GM23338 (cell line): ENCODE measurements around the gene FEN1. TPM values are rescaled to one million over a fixed set of nuclear protein-coding genes. Genes with fewer than 3 reads are reported as not detected.

Experiments
- ATAC-seq: fragments of 200-7000 bp; cut with Tn5 transposase; 3 replicates; pipeline ENCODE4 v1.9.1; 2020
- DNase-seq: peaks from one replicate; pipeline ENCODE4 v3.0.0-alpha.2; 2015; ENCODE audit warnings: low spot score
- H2AFZ ChIP-seq: fragments of 200-600 bp; sonication (generic); 2 replicates; pipeline ENCODE4 v1.8.0; 2016; ENCODE audit warnings: antibody characterized with exemption, mild to moderate bottlenecking, moderate library complexity
- H3F3A ChIP-seq: fragments of 200-600 bp; sonication (generic); replicated peaks from 2 replicates; pipeline ENCODE4 v1.8.0; 2017; ENCODE audit warnings: antibody characterized with exemption, mixed run types, low read depth
- H3K27ac ChIP-seq: fragments of 200-600 bp; sonication (generic); 2 replicates; pipeline ENCODE4 v1.6.1; 2016; ENCODE audit warnings: low read depth
- H3K27me3 ChIP-seq: fragments of 200-600 bp; sonication (generic); 2 replicates; pipeline ENCODE4 v1.8.0; 2016; ENCODE audit warnings: mild to moderate bottlenecking, mixed run types, moderate library complexity; ENCODE audit not compliant: insufficient read depth
- H3K36me3 ChIP-seq: fragments of 200-600 bp; sonication (generic); 2 replicates; pipeline ENCODE4 v1.8.0; 2016; ENCODE audit warnings: mild to moderate bottlenecking; ENCODE audit not compliant: insufficient read depth
- H3K4me1 ChIP-seq: fragments of 200-600 bp; sonication (generic); 2 replicates; pipeline ENCODE4 v1.8.0; 2016; ENCODE audit warnings: mild to moderate bottlenecking, moderate library complexity; ENCODE audit not compliant: insufficient read depth
- H3K4me2 ChIP-seq: fragments of 200-600 bp; sonication (generic); 2 replicates; pipeline ENCODE4 v1.7.1; 2017; ENCODE audit warnings: mixed run types
- H3K4me3 ChIP-seq: fragments of 200-600 bp; sonication (generic); 2 replicates; pipeline ENCODE4 v1.6.1; 2016; ENCODE audit warnings: mixed run types
- H3K79me2 ChIP-seq: fragments of 200-600 bp; sonication (generic); replicated peaks from 2 replicates; pipeline ENCODE4 v1.8.0; 2017; ENCODE audit warnings: mild to moderate bottlenecking; ENCODE audit not compliant: insufficient read depth
- H3K9me2 ChIP-seq: fragments of 200-600 bp; sonication (generic); 2 replicates; pipeline ENCODE4 v1.8.0; 2017; ENCODE audit not compliant: insufficient read depth
- H4K20me1 ChIP-seq: fragments of 200-600 bp; sonication (generic); replicated peaks from 2 replicates; pipeline ENCODE4 v1.8.0; 2017; ENCODE audit warnings: mild to moderate bottlenecking; ENCODE audit not compliant: insufficient read depth
- H3K27ac Mint-ChIP-seq: 2 replicates; pipeline ENCODE4 v1.8.0; 2020; ENCODE audit warnings: inconsistent platforms, mild to moderate bottlenecking, moderate library complexity, mixed read lengths
- H3K27me3 Mint-ChIP-seq: 3 replicates; pipeline ENCODE4 v1.8.0; 2022; ENCODE audit warnings: low read depth, mild to moderate bottlenecking, moderate library complexity, mixed read lengths, inconsistent platforms; ENCODE audit not compliant: insufficient read depth, poor library complexity
- H3K36me3 Mint-ChIP-seq: 3 replicates; pipeline ENCODE4 v1.8.0; 2021; ENCODE audit warnings: low read depth, mild to moderate bottlenecking, inconsistent platforms, moderate library complexity, mixed read lengths
- H3K4me1 Mint-ChIP-seq: 3 replicates; pipeline ENCODE4 v1.8.0; 2020; ENCODE audit warnings: mild to moderate bottlenecking, inconsistent platforms, mixed read lengths
- H3K4me3 Mint-ChIP-seq: 3 replicates; pipeline ENCODE4 v1.8.0; 2021; ENCODE audit warnings: moderate library complexity, mild to moderate bottlenecking, inconsistent platforms, mixed read lengths
- H3K9me3 Mint-ChIP-seq: 3 replicates; pipeline ENCODE4 v1.8.0; 2020; ENCODE audit warnings: moderate library complexity, mild to moderate bottlenecking, inconsistent platforms, mixed read lengths
- CREB1 ChIP-seq: fragments of 250-450 bp; sonication (Bioruptor Pico); IDR thresholded peaks from 2 replicates; pipeline ENCODE4 v1.5.0; 2020; ENCODE audit warnings: low read depth, mild to moderate bottlenecking, moderate library complexity
- CTCF ChIP-seq, 2 experiments: fragments of 200-600 bp in 1 of 2; sonication (generic) in 1 of 2; conservative IDR thresholded peaks; 2 replicates each; pipeline versions ENCODE4 v1.5.1 to v1.6.1; 2016 to 2017; ENCODE audit warnings: antibody characterized with exemption in 2 of 2, low read depth in 2 of 2, mild to moderate bottlenecking in 2 of 2, moderate library complexity in 1 of 2
- ETS1 ChIP-seq: IDR thresholded peaks from 2 replicates; pipeline ENCODE4 v1.6.1; 2016; ENCODE audit warnings: antibody characterized with exemption
- EZH2 ChIP-seq: fragments of 200-600 bp; sonication (generic); IDR thresholded peaks from one replicate; pipeline ENCODE4 v1.8.0; 2017; ENCODE audit warnings: antibody characterized with exemption, mild to moderate bottlenecking, low read depth; ENCODE audit not compliant: unreplicated experiment
- EZH2phosphoT487 ChIP-seq: fragments of 200-600 bp; sonication (generic); IDR thresholded peaks from one replicate; pipeline ENCODE4 v1.8.1; 2018; ENCODE audit warnings: antibody characterized with exemption; ENCODE audit not compliant: unreplicated experiment
- JUNB ChIP-seq: IDR thresholded peaks from one replicate; pipeline ENCODE4 v1.6.1; 2016; ENCODE audit warnings: antibody characterized with exemption; ENCODE audit not compliant: unreplicated experiment
- NANOG ChIP-seq: IDR thresholded peaks from 2 replicates; pipeline ENCODE4 v1.6.1; 2016; ENCODE audit warnings: antibody characterized with exemption, borderline replicate concordance
- REST ChIP-seq: IDR thresholded peaks from one replicate; pipeline ENCODE4 v1.6.1; 2018; ENCODE audit warnings: antibody characterized with exemption; ENCODE audit not compliant: unreplicated experiment
- ZNF114 ChIP-seq: fragments of 250-450 bp; sonication (Bioruptor Pico); IDR thresholded peaks from 2 replicates; pipeline ENCODE4 v1.5.0; 2020; ENCODE audit warnings: mild to moderate bottlenecking, moderate library complexity
- polyA plus RNA-seq: library from polyadenylated mRNA; unstranded; fragments of >200 nt; fragmentation: Nextera tagmentation; extraction: Ambion mirVana; gene quantifications from 2 replicates; pipeline ENCODE4 v1.2.1, GENCODE V29; 2016
- total RNA-seq: library from RNA; depleted of rRNA; stranded (reverse); fragments of >200 nt; shearing (Covaris generic); gene quantifications from 2 replicates; pipeline ENCODE4 v1.2.3, GENCODE V29; 2014

The FEN1 gene
- total and polyA plus RNA-seq, 2 experiments from 2014 or later = 85.1 to 89.0 TPM

- TF ChIP-seq JUNB = no peak
Observed at GRCh38 chr11:61783717-61784505, 8.8 kb upstream of the FEN1 start (continued).

GRCh38 chr11:61784506-61784805 lies 8.3 kb upstream of the FEN1 start:
- TF ChIP-seq EZH2phosphoT487 (no peak), CREB1 (CRISPR knock-in tag) (no peak), CTCF (conservative IDR thresholded peaks at IDR 0.05; ENCODE audit: low read depth in 2 of 2) (no peak), REST (no peak), ZNF114 (no peak)

GRCh38 chr11:61785837-61786402 lies 6.8 kb upstream of the FEN1 start:
- Mint-ChIP-seq H3K36me3 (peaks cover 54% of the 10 kb centered on the region), H3K27ac (no peak overlapping the region), H3K4me3 (no peak overlapping the region), H3K4me1 (peaks cover 3% of the 10 kb centered on the region; the same call in 2 of the 3 replicates), H3K27me3 (peaks cover 19% of the 10 kb centered on the region), H3K9me3 (no peaks in the 10 kb centered on the region)
- Histone ChIP-seq H3K36me3 (peaks cover 15% of the 10 kb centered on the region), H3K79me2 (peaks cover 6% of the 10 kb centered on the region; the same call in 1 of the 2 replicates), H3F3A (peaks cover 9% of the 10 kb centered on the region; the same call in 1 of the 2 replicates), H3K4me3 (no peak overlapping the region), H3K4me1 (no peaks in the 10 kb centered on the region), H3K27me3 (no peaks in the 10 kb centered on the region), H3K4me2 (no peak overlapping the region), H3K27ac (no peak overlapping the region), H2AFZ (no peak overlapping the region), H3K9me2 (no peaks in the 10 kb centered on the region), H4K20me1 (peaks cover 12% of the 10 kb centered on the region)
- ATAC-seq = no peak
- TF ChIP-seq EZH2 (no peak), EZH2phosphoT487 (no peak), CREB1 (CRISPR knock-in tag) (no peak), ETS1 (no peak), JUNB (no peak), ZNF114 (no peak), NANOG (no peak)
- no peak for DNase-seq

More at GRCh38 chr11:61784506-61784805, 8.3 kb upstream of the FEN1 start:
- Histone ChIP-seq H2AFZ (no peak overlapping the region), H3K4me3 (no peak overlapping the region), H3K27me3 (no peaks in the 10 kb centered on the region), H3K4me1 (no peaks in the 10 kb centered on the region), H3K27ac (no peak overlapping the region), H3F3A (0 out of 2 replicates have a peak, but pooled peaks cover 9% of the 10 kb centered on the region), H3K36me3 (peaks cover 12% of the 10 kb centered on the region), H4K20me1 (peaks cover 12% of the 10 kb centered on the region), H3K9me2 (no peaks in the 10 kb centered on the region), H3K4me2 (no peak overlapping the region), H3K79me2 (no peaks in the 10 kb centered on the region)
- no peak overlapping the region for H3K27ac Mint-ChIP-seq
- H3K27me3 Mint-ChIP-seq = peaks cover 16% of the 10 kb centered on the region
- no peaks in the 10 kb centered on the region for H3K9me3 Mint-ChIP-seq
- H3K4me1 Mint-ChIP-seq = peaks cover 3% of the 10 kb centered on the region; the same call in 2 of the 3 replicates
- no peak for ATAC-seq
- H3K4me3 Mint-ChIP-seq = no peak overlapping the region; the same call in 2 of the 3 replicates
- no peak for DNase-seq
- peaks cover 41% of the 10 kb centered on the region for H3K36me3 Mint-ChIP-seq
